Neural cell (in vitro differentiated cells): ENCODE results near the gene HS6ST2. TPM values are rescaled to one million over a fixed set of nuclear protein-coding genes. Genes with fewer than 3 reads are reported as not detected.

Source experiments
- H2AFZ ChIP-seq: fragments of 200-600, 300-800 bp; sonication (generic), shearing (Covaris generic); 2 replicates; pipeline ENCODE4 v1.6.0; 2014; ENCODE audit warnings: low read depth, mild to moderate bottlenecking, antibody characterized with exemption, low read length, moderate library complexity
- H3F3A ChIP-seq: fragments of 200-600 bp; shearing (Covaris generic); 2 replicates; pipeline ENCODE4 v1.6.1; 2016; ENCODE audit warnings: mild to moderate bottlenecking, moderate library complexity, mixed read lengths, antibody characterized with exemption, low read length; ENCODE audit not compliant: insufficient read depth, poor library complexity, severe bottlenecking
- H3K27ac ChIP-seq: fragments of 200-600, 300-800 bp; sonication (generic), shearing (Covaris generic); 2 replicates; pipeline ENCODE4 v1.5.1; 2014; ENCODE audit warnings: mild to moderate bottlenecking, low read length, moderate library complexity
- H3K27me3 ChIP-seq: fragments of 300-800, 200-600 bp; sonication (generic), shearing (Covaris generic); 2 replicates; pipeline ENCODE4 v1.6.0; 2014; ENCODE audit warnings: mild to moderate bottlenecking, low read depth, low read length, moderate library complexity; ENCODE audit not compliant: insufficient read depth
- H3K36me3 ChIP-seq: fragments of 300-800, 200-600 bp; sonication (generic), shearing (Covaris generic); 2 replicates; pipeline ENCODE4 v1.5.1; 2014; ENCODE audit warnings: mild to moderate bottlenecking, antibody characterized with exemption, low read length, moderate library complexity; ENCODE audit not compliant: insufficient read depth
- H3K4me2 ChIP-seq: fragments of 300-800, 200-600 bp; sonication (generic), shearing (Covaris generic); 2 replicates; pipeline ENCODE4 v1.6.0; 2014; ENCODE audit warnings: mild to moderate bottlenecking, low read length
- H3K4me3 ChIP-seq: fragments of 300-800, 200-600 bp; sonication (generic), shearing (Covaris generic); 2 replicates; pipeline ENCODE4 v1.5.1; 2014; ENCODE audit warnings: mild to moderate bottlenecking, low read length, moderate library complexity
- H3K79me2 ChIP-seq: fragments of 200-600 bp; shearing (Covaris generic); replicated peaks from 2 replicates; pipeline ENCODE4 v1.6.0; 2014; ENCODE audit warnings: mild to moderate bottlenecking, low read length, moderate library complexity; ENCODE audit not compliant: insufficient read depth
- H3K9ac ChIP-seq: fragments of 300-800, 200-600 bp; sonication (generic), shearing (Covaris generic); 2 replicates; pipeline ENCODE4 v1.6.1; 2016; ENCODE audit warnings: mild to moderate bottlenecking, low read length, mixed read lengths
- H3K9me2 ChIP-seq: fragments of 200-600 bp; shearing (Covaris generic); 2 replicates; pipeline ENCODE4 v1.6.1; 2016; ENCODE audit warnings: mild to moderate bottlenecking, low read length, mixed read lengths; ENCODE audit not compliant: insufficient read depth
- H3K9me3 ChIP-seq: fragments of 200-600, 300-800 bp; sonication (generic), shearing (Covaris generic); 2 replicates; pipeline ENCODE4 v1.6.1; 2016; ENCODE audit warnings: mild to moderate bottlenecking, mixed run types, low read length, moderate library complexity, mixed read lengths
- H4K20me1 ChIP-seq: fragments of 200-600 bp; shearing (Covaris generic); 2 replicates; pipeline ENCODE4 v1.6.1; 2016; ENCODE audit warnings: mild to moderate bottlenecking, mixed run types; ENCODE audit not compliant: insufficient read depth
- EP300 ChIP-seq: fragments of 450-650 bp; conservative IDR thresholded peaks from 2 replicates; pipeline ENCODE4 v1.6.1; 2014; ENCODE audit warnings: antibody characterized with exemption, mild to moderate bottlenecking, moderate library complexity; ENCODE audit not compliant: poor library complexity, severe bottlenecking
- EZH2 ChIP-seq: fragments of 200-600, 300-800 bp; shearing (Covaris generic), sonication (generic); IDR thresholded peaks from 2 replicates; pipeline ENCODE4 v1.6.1; 2014; ENCODE audit warnings: antibody characterized with exemption, low read length, borderline replicate concordance, mild to moderate bottlenecking; ENCODE audit not compliant: insufficient read depth, poor library complexity, severe bottlenecking
- MXI1 ChIP-seq: fragments of 450-650 bp; conservative IDR thresholded peaks from 2 replicates; pipeline ENCODE4 v1.6.1; 2014; ENCODE audit warnings: antibody characterized with exemption, mild to moderate bottlenecking; ENCODE audit not compliant: poor library complexity, severe bottlenecking
- POLR2AphosphoS5 ChIP-seq: IDR thresholded peaks from 2 replicates; pipeline ENCODE4 v1.6.1; 2012
- RAD21 ChIP-seq: fragments of 450-650 bp; conservative IDR thresholded peaks from 2 replicates; pipeline ENCODE4 v1.6.1; 2014; ENCODE audit warnings: antibody characterized with exemption, mild to moderate bottlenecking, moderate library complexity
- SMC3 ChIP-seq: fragments of 450-650 bp; conservative IDR thresholded peaks from 2 replicates; pipeline ENCODE4 v1.6.1; 2014; ENCODE audit warnings: antibody characterized with exemption, mild to moderate bottlenecking, moderate library complexity; ENCODE audit not compliant: poor library complexity
- TAF1 ChIP-seq: IDR thresholded peaks from 2 replicates; pipeline ENCODE4 v1.6.1; 2012; ENCODE audit warnings: low read depth
- polyA plus RNA-seq: library from polyadenylated mRNA; depleted of rRNA; stranded (reverse); fragments of >200 nt; gene quantifications from 2 replicates; pipeline ENCODE4 v1.2.3, GENCODE V29; 2014
- TF ChIP-seq, protein P1 (sequence below): IDR thresholded peaks from 2 replicates; pipeline ENCODE4 v1.6.1; 2012; ENCODE audit warnings: borderline replicate concordance
- TF ChIP-seq, protein P2 (sequence below): fragments of 450-650 bp; IDR thresholded peaks from 2 replicates; pipeline ENCODE4 v1.5.1; 2014; ENCODE audit warnings: antibody characterized with exemption, mild to moderate bottlenecking, moderate library complexity; ENCODE audit not compliant: poor library complexity, severe bottlenecking

HS6ST2 gene
- polyA plus RNA-seq, 1 donor from 2014 or later = 43.0 TPM

DNA sequence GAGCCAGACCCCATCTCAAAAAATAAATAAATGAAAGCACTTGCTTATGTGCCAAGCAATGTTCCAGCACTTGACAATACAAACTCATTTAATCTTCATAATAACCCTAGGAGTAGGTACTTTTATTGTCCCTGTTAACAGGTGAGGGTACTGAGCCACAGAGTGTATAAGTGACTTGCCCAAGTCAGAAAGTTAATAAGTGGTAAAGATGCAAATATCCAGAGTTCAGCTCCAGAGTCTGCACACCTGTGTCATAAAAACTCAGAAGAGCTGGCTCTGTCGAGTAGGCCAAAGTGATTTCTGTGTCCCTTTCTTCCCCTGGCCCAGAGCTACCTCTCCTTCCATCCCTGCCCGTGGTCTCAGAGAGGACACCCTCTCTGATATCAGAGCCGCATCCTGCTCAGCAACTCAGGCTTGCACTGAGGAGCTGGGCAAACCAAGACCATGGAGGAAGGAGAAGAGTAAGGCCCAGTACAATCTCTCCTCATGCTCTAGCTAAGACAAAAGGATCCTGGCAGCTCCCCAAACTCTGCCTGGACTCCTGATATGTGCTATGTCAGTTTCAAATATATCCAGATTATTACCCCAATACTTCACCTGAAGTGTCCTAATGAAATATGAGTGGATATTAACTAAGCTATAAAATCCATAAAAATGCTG, 136.3 kb downstream of the HS6ST2 start:
- Histone ChIP-seq H3K27me3 (no peaks in the 10 kb centered on the region), H3F3A (no peaks in the 10 kb centered on the region)

DNA sequence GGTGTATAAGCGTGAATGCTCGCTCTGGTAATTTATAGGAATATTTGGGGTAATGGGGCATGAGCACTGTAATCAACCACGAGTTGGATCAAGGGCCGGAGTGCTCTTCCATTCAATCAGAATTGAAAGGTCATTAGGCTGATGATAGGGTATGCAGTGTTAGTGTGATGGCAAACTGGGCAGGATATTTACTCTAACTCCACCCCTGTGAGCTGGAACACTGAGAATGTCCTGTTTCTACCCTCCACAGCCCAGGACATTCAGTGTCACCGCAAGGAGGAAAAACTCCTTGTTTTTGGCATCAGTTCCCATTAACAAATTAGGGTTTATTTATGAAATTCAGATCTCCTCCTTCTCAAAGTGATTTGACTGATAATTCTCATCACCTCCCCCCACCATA, 137.8 kb downstream of the HS6ST2 start:
- Histone ChIP-seq H3K36me3 (no peaks in the 10 kb centered on the region), H3K79me2 (no peaks in the 10 kb centered on the region), H3F3A (no peaks in the 10 kb centered on the region), H3K27ac (no peak overlapping the region), H3K9me2 (no peaks in the 10 kb centered on the region), H3K9ac (no peak overlapping the region), H3K4me3 (no peak overlapping the region), H3K4me2 (no peak overlapping the region), H3K27me3 (no peaks in the 10 kb centered on the region), H4K20me1 (no peaks in the 10 kb centered on the region), H2AFZ (no peak overlapping the region), H3K9me3 (no peaks in the 10 kb centered on the region)
- TF ChIP-seq POLR2AphosphoS5 (no peak), SMC3 (no peak)
- TF ChIP-seq, protein P1, sequence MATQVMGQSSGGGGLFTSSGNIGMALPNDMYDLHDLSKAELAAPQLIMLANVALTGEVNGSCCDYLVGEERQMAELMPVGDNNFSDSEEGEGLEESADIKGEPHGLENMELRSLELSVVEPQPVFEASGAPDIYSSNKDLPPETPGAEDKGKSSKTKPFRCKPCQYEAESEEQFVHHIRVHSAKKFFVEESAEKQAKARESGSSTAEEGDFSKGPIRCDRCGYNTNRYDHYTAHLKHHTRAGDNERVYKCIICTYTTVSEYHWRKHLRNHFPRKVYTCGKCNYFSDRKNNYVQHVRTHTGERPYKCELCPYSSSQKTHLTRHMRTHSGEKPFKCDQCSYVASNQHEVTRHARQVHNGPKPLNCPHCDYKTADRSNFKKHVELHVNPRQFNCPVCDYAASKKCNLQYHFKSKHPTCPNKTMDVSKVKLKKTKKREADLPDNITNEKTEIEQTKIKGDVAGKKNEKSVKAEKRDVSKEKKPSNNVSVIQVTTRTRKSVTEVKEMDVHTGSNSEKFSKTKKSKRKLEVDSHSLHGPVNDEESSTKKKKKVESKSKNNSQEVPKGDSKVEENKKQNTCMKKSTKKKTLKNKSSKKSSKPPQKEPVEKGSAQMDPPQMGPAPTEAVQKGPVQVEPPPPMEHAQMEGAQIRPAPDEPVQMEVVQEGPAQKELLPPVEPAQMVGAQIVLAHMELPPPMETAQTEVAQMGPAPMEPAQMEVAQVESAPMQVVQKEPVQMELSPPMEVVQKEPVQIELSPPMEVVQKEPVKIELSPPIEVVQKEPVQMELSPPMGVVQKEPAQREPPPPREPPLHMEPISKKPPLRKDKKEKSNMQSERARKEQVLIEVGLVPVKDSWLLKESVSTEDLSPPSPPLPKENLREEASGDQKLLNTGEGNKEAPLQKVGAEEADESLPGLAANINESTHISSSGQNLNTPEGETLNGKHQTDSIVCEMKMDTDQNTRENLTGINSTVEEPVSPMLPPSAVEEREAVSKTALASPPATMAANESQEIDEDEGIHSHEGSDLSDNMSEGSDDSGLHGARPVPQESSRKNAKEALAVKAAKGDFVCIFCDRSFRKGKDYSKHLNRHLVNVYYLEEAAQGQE = no peak
- TF ChIP-seq, protein P2, sequence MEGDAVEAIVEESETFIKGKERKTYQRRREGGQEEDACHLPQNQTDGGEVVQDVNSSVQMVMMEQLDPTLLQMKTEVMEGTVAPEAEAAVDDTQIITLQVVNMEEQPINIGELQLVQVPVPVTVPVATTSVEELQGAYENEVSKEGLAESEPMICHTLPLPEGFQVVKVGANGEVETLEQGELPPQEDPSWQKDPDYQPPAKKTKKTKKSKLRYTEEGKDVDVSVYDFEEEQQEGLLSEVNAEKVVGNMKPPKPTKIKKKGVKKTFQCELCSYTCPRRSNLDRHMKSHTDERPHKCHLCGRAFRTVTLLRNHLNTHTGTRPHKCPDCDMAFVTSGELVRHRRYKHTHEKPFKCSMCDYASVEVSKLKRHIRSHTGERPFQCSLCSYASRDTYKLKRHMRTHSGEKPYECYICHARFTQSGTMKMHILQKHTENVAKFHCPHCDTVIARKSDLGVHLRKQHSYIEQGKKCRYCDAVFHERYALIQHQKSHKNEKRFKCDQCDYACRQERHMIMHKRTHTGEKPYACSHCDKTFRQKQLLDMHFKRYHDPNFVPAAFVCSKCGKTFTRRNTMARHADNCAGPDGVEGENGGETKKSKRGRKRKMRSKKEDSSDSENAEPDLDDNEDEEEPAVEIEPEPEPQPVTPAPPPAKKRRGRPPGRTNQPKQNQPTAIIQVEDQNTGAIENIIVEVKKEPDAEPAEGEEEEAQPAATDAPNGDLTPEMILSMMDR = no peak

More for the DNA sequence above, 136.3 kb downstream of the HS6ST2 start:
- TF ChIP-seq, protein P1 = no peak
- no peak for TF ChIP-seq SMC3
- TF ChIP-seq MXI1 = no peak
- no peak for TF ChIP-seq EZH2
- TF ChIP-seq POLR2AphosphoS5 = no peak
- no peak for TF ChIP-seq RAD21
- no peak for TF ChIP-seq TAF1
- TF ChIP-seq EP300 = no peak
- TF ChIP-seq, protein P2 = no peak
- Histone ChIP-seq H3K36me3 (no peaks in the 10 kb centered on the region), H2AFZ (no peak overlapping the region), H3K9ac (no peak overlapping the region), H3K79me2 (no peaks in the 10 kb centered on the region), H3K4me3 (no peak overlapping the region), H4K20me1 (no peaks in the 10 kb centered on the region), H3K9me2 (no peaks in the 10 kb centered on the region), H3K4me2 (no peak overlapping the region), H3K27ac (no peak overlapping the region), H3K9me3 (no peaks in the 10 kb centered on the region)
